A549 (cell line): ENCODE results near the gene ST3GAL5. TPM values are rescaled to one million over a fixed set of nuclear protein-coding genes. Genes with fewer than 3 reads are reported as not detected.

Experiments
- ATAC-seq, 2 experiments: fragments of 200-7000 bp in 1 of 2; fragments of >200 bp in 1 of 2; cut with Nextera tagmentation in 1 of 2; cut with Tn5 transposase in 1 of 2; 3 replicates each; pipeline versions ENCODE4 v1.8.0 to v1.9.1; 2018 to 2020; ENCODE audit warnings: mild to moderate bottlenecking in 1 of 2, moderate library complexity in 1 of 2
- CTCF ChIA-PET: fragments of 300-600 bp; sonication (Branson Sonifier 250); formaldehyde crosslinking; extraction: SDS; loops from one replicate; lab custom pipeline; 2021; ENCODE audit warnings: antibody characterized with exemption, inconsistent platforms; lab: Yijun Ruan, JAX
- POLR2A ChIA-PET: fragments of 350-600 bp; formaldehyde crosslinking; extraction: SDS; loops from one replicate; lab custom pipeline; 2021; ENCODE audit warnings: antibody characterized with exemption, inconsistent platforms; lab: Yijun Ruan, JAX
- DNase-seq, 2 experiments: peaks; one replicate each; pipeline versions ENCODE4 v3.0.0 to v3.0.0-alpha.2; 2011 to 2016; ENCODE audit warnings: low read depth in 1 of 2, low spot score in 1 of 2
- FAIRE-seq: peaks from 2 replicates; lab custom pipeline; 2011; peaks lifted over from hg19 to GRCh38; lab: Jason Lieb, UNC
- H3K27ac ChIP-seq, 2 experiments: fragments of >200 bp; sonication (Bioruptor Twin); formaldehyde crosslinking; 3 replicates each; pipeline ENCODE4 v1.5.1; 2016 to 2017
- H3K4me1 ChIP-seq: fragments of >200 bp; sonication (Bioruptor Twin); formaldehyde crosslinking; 3 replicates; pipeline ENCODE4 v1.6.1; 2016
- H3K4me2 ChIP-seq: fragments of >200 bp; sonication (Bioruptor Twin); formaldehyde crosslinking; 3 replicates; pipeline ENCODE4 v1.6.1; 2016
- H3K4me3 ChIP-seq: fragments of >200 bp; sonication (Bioruptor Twin); formaldehyde crosslinking; 3 replicates; pipeline ENCODE4 v1.5.1; 2016
- H3K9me3 ChIP-seq: fragments of >200 bp; sonication (Bioruptor Twin); formaldehyde crosslinking; 3 replicates; pipeline ENCODE4 v1.6.1; 2016
- CBX2 ChIP-seq: fragments of 200-600 bp; sonication (generic); IDR thresholded peaks from 2 replicates; pipeline ENCODE4 v1.6.1; 2016; ENCODE audit warnings: low read depth, mild to moderate bottlenecking, borderline replicate concordance
- CEBPB ChIP-seq, 2 experiments: fragments of >200 bp in 1 of 2; sonication (Bioruptor Twin) in 1 of 2; formaldehyde crosslinking in 1 of 2; IDR thresholded peaks; 2 replicates each; pipeline ENCODE4 v1.6.1; 2012 to 2016
- CHD2 ChIP-seq: fragments of 150-350 bp; IDR thresholded peaks from 2 replicates; pipeline ENCODE4 v1.6.1; 2014; ENCODE audit warnings: low read length; ENCODE audit not compliant: partially characterized antibody
- CTCF ChIP-seq: fragments of >200 bp; sonication (Bioruptor Twin); formaldehyde crosslinking; IDR thresholded peaks from 3 replicates; pipeline ENCODE4 v1.5.1; 2016
- EHMT2 ChIP-seq: fragments of 200-600 bp; sonication (generic); IDR thresholded peaks from 2 replicates; pipeline ENCODE4 v1.6.1; 2016; ENCODE audit warnings: antibody characterized with exemption, low read depth, mild to moderate bottlenecking, moderate library complexity
- FOXS1 ChIP-seq: fragments of 250-450 bp; sonication (Bioruptor Pico); IDR thresholded peaks from 2 replicates; pipeline ENCODE4 v1.5.0; 2020; ENCODE audit warnings: mild to moderate bottlenecking, moderate library complexity
- HDAC2 ChIP-seq: fragments of 200-600 bp; sonication (generic); IDR thresholded peaks from 2 replicates; pipeline ENCODE4 v1.6.1; 2016
- HMGXB4 ChIP-seq: fragments of 250-450 bp; sonication (Bioruptor Pico); IDR thresholded peaks from 2 replicates; pipeline ENCODE4 v1.5.0; 2021; ENCODE audit warnings: mild to moderate bottlenecking, moderate library complexity, borderline replicate concordance
- JUNB ChIP-seq: fragments of >200 bp; sonication (Bioruptor Twin); formaldehyde crosslinking; IDR thresholded peaks from 2 replicates; pipeline ENCODE4 v1.6.1; 2016
- KDM5A ChIP-seq: fragments of 200-600 bp; sonication (generic); IDR thresholded peaks from 2 replicates; pipeline ENCODE4 v1.6.1; 2016; ENCODE audit warnings: antibody characterized with exemption, mild to moderate bottlenecking
- MAFK ChIP-seq: fragments of 450-650 bp; IDR thresholded peaks from 2 replicates; pipeline ENCODE4 v1.6.1; 2014; ENCODE audit not compliant: partially characterized antibody
- NFE2L2 ChIP-seq: fragments of 150-350 bp; conservative IDR thresholded peaks from 2 replicates; pipeline ENCODE4 v1.6.1; 2014; ENCODE audit warnings: low read length
- NPAS2 ChIP-seq: fragments of 250-450 bp; sonication (Bioruptor Pico); IDR thresholded peaks from 2 replicates; pipeline ENCODE4 v1.8.0; 2022; ENCODE audit warnings: mild to moderate bottlenecking, moderate library complexity, borderline replicate concordance
- POLR2AphosphoS2 ChIP-seq: conservative IDR thresholded peaks from 2 replicates; pipeline ENCODE4 v1.6.1; 2012; ENCODE audit warnings: low read length, improper control_type of control experiment, inconsistent platforms
- RCOR1 ChIP-seq: fragments of 150-350 bp; IDR thresholded peaks from 2 replicates; pipeline ENCODE4 v1.6.1; 2014; ENCODE audit warnings: antibody characterized with exemption, low read length, low read depth
- RNF2 ChIP-seq: fragments of 200-600 bp; sonication (generic); IDR thresholded peaks from 2 replicates; pipeline ENCODE4 v1.6.1; 2016; ENCODE audit warnings: low read depth, mild to moderate bottlenecking, antibody characterized with exemption, moderate library complexity, borderline replicate concordance
- SMC3 ChIP-seq: fragments of >200 bp; sonication (Bioruptor Twin); formaldehyde crosslinking; IDR thresholded peaks from 3 replicates; pipeline ENCODE4 v1.6.1; 2018; ENCODE audit warnings: inconsistent platforms
- TFCP2L1 ChIP-seq: fragments of 250-450 bp; sonication (Bioruptor Pico); IDR thresholded peaks from 2 replicates; pipeline ENCODE4 v1.5.0; 2021; ENCODE audit warnings: mild to moderate bottlenecking
- ZNF302 ChIP-seq: fragments of 250-450 bp; sonication (Bioruptor Pico); IDR thresholded peaks from 2 replicates; pipeline ENCODE4 v1.9.0; 2021; ENCODE audit warnings: inconsistent platforms, mild to moderate bottlenecking, moderate library complexity
- WGBS: methylation state at CpG from one replicate; pipeline ENCODE4 v1.1.6; 2017; ENCODE audit errors: missing lambda C conversion rate; 5-methylcytosine and 5-hydroxymethylcytosine counted together
- polyA plus RNA-seq, 4 experiments: library from polyadenylated mRNA; depleted of rRNA in 3 of 4; stranded (reverse); fragments of >200 nt; fragmentation: RNase III in 1 of 4; extraction: RNeasy Plus Mini Kit Qiagen cat#74134 plus additional on column Dnase treatment in 1 of 4; gene quantifications; 2 replicates in 3 of 4; 3 replicates in 1 of 4; pipeline ENCODE4 v1.2.3, GENCODE V29; 2011 to 2017
- TF ChIP-seq, protein P1 (sequence below): IDR thresholded peaks from 2 replicates; pipeline ENCODE4 v1.6.1; 2012; ENCODE audit warnings: low read depth, borderline replicate concordance
- TF ChIP-seq, protein P2 (sequence below): fragments of 200-600 bp; sonication (generic); IDR thresholded peaks from 2 replicates; pipeline ENCODE4 v1.6.1; 2016; ENCODE audit warnings: antibody characterized with exemption, mild to moderate bottlenecking, moderate library complexity

The ST3GAL5 gene
- polyA plus RNA-seq, 2 of the 4 experiments (the other 2 are of a cell fraction) = 36.9 to 119 TPM

DNA sequence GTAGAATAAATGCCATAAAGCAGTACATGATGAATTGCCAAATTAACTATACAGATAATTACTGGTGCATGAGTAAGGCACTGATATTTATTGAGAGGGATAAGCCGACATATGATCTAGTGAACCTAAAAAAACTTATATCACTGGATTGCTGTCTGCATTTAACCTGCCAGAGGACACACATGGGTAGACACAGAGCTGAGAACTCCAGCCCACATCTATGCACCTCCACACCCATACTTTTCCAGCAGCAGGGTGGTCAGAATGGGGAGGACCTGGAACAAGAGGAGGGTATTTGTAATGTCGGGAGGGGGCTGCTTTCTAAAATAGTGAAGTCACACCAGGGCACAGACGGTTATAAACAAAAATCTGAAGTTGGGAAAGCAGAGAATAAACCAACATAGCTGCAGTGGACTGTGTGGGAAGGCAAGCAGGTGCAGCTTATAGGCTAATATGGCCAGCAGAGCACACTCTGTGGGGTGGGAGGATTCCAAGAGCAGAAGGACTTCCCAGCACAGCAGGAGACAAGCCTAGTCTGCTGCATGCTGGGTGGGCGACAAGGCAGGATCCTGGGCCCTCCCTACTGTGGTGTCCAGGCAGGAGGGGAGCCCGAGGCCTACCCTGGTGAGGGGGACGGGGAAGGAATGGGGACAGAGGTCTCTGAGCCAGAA is 17.2 kb downstream of the ST3GAL5 start:
- no peak for TF ChIP-seq HMGXB4 (CRISPR knock-in tag)
- no peak for TF ChIP-seq KDM5A
- TF ChIP-seq POLR2AphosphoS2 = no peak
- no peak for TF ChIP-seq RCOR1
- TF ChIP-seq NFE2L2 = no peak
- TF ChIP-seq RNF2 = no peak
- TF ChIP-seq MAFK = no peak
- TF ChIP-seq CEBPB (IDR thresholded peaks at IDR 0.05) = no peak
- no peak for TF ChIP-seq TFCP2L1 (CRISPR knock-in tag)
- no peak for TF ChIP-seq CBX2
- no peak for TF ChIP-seq SMC3
- TF ChIP-seq CHD2 = no peak
- TF ChIP-seq HDAC2 = no peak
- no peak for TF ChIP-seq CTCF
- TF ChIP-seq NPAS2 (CRISPR knock-in tag) = no peak
- no peak for TF ChIP-seq JUNB
- no peak for TF ChIP-seq ZNF302
- no peak for TF ChIP-seq EHMT2
- TF ChIP-seq FOXS1 = no peak
- TF ChIP-seq, protein P1, sequence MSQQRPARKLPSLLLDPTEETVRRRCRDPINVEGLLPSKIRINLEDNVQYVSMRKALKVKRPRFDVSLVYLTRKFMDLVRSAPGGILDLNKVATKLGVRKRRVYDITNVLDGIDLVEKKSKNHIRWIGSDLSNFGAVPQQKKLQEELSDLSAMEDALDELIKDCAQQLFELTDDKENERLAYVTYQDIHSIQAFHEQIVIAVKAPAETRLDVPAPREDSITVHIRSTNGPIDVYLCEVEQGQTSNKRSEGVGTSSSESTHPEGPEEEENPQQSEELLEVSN = no peak
- 87% methylated on average over 6 of the region's 6 CpGs for WGBS
- no peak overlapping the region for H3K27ac ChIP-seq
- CTCF ChIA-PET = interaction anchor here (0.7 to 2.4 kb wide), 5 partner anchors 16 to 127 kb away, joined by 3 to 8 read pairs (median 3); partner anchors contain the start of gene ST3GAL5
- no peak overlapping the region for H3K4me3 ChIP-seq
- ATAC-seq (no peak), DNase-seq (no peak), FAIRE-seq (no peak)
- no peaks in the 10 kb centered on the region for H3K4me1 ChIP-seq
- no peak overlapping the region for H3K4me2 ChIP-seq
- H3K9me3 ChIP-seq = no peaks in the 10 kb centered on the region
- POLR2A ChIA-PET = no interaction called here

GRCh38 chr2:85868822-85869221 is 20.0 kb downstream of the ST3GAL5 start:
- DNase-seq = no peak
- CTCF ChIA-PET = interaction anchor here (0.8 to 5.7 kb wide), 3 partner anchors 18 to 232 kb away, joined by 3 to 38 read pairs (median 3); partner anchors contain the start of gene ST3GAL5
- H3K27ac ChIP-seq = no peak overlapping the region
- ATAC-seq = no peak
- no peak overlapping the region for H3K4me3 ChIP-seq
- WGBS = 96% methylated on average over 9 of the region's 9 CpGs
- no peaks in the 10 kb centered on the region for H3K9me3 ChIP-seq
- no peak for FAIRE-seq
- H3K4me1 ChIP-seq = no peaks in the 10 kb centered on the region
- POLR2A ChIA-PET = no interaction called here
- no peak for TF ChIP-seq NFE2L2
- no peak for TF ChIP-seq CHD2
- TF ChIP-seq, protein P2, sequence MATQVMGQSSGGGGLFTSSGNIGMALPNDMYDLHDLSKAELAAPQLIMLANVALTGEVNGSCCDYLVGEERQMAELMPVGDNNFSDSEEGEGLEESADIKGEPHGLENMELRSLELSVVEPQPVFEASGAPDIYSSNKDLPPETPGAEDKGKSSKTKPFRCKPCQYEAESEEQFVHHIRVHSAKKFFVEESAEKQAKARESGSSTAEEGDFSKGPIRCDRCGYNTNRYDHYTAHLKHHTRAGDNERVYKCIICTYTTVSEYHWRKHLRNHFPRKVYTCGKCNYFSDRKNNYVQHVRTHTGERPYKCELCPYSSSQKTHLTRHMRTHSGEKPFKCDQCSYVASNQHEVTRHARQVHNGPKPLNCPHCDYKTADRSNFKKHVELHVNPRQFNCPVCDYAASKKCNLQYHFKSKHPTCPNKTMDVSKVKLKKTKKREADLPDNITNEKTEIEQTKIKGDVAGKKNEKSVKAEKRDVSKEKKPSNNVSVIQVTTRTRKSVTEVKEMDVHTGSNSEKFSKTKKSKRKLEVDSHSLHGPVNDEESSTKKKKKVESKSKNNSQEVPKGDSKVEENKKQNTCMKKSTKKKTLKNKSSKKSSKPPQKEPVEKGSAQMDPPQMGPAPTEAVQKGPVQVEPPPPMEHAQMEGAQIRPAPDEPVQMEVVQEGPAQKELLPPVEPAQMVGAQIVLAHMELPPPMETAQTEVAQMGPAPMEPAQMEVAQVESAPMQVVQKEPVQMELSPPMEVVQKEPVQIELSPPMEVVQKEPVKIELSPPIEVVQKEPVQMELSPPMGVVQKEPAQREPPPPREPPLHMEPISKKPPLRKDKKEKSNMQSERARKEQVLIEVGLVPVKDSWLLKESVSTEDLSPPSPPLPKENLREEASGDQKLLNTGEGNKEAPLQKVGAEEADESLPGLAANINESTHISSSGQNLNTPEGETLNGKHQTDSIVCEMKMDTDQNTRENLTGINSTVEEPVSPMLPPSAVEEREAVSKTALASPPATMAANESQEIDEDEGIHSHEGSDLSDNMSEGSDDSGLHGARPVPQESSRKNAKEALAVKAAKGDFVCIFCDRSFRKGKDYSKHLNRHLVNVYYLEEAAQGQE = no peak
- TF ChIP-seq, all 56 proteins: peak for 0
- H3K4me2 ChIP-seq = no peak overlapping the region
